ENCODE data around the gene GTSF1L. TPM values are rescaled to one million over a fixed set of nuclear protein-coding genes. Genes with fewer than 3 reads are reported as not detected.

Gene GTSF1L
- polyA plus RNA-seq, 1 experiment: not detected

DNA sequence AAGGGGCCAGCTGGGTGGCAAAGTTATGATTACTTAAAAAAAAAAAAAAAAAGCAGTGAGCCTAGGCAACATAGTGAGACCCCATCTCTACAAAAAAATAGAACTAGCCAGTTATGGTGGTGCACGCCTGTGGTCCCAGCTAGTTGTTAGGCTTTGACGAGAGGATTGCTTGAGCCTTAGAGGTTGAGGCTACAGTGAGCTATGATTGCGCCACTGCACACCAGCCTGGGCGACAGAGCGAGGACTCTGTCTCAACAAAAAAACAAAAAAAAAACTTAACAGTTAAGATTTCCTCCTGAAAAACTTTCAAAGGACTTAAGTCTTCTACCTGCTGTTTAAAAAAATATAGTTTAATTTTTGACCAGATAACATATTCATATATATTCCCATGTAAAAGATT is 2.4 kb downstream of the GTSF1L start:
- Histone ChIP-seq H3K4me3 (ENCODE audit: low read depth, low read length) (no peak overlapping the region), H3K36me3 (ENCODE audit: control insufficient read depth, insufficient read depth, low read length) (no peaks in the 10 kb centered on the region), H3K27me3 (ENCODE audit: control insufficient read depth, insufficient read depth, low read length) (no peaks in the 10 kb centered on the region)
- DNase-seq (ENCODE audit: low read depth): no peak
- TF ChIP-seq, protein P1, sequence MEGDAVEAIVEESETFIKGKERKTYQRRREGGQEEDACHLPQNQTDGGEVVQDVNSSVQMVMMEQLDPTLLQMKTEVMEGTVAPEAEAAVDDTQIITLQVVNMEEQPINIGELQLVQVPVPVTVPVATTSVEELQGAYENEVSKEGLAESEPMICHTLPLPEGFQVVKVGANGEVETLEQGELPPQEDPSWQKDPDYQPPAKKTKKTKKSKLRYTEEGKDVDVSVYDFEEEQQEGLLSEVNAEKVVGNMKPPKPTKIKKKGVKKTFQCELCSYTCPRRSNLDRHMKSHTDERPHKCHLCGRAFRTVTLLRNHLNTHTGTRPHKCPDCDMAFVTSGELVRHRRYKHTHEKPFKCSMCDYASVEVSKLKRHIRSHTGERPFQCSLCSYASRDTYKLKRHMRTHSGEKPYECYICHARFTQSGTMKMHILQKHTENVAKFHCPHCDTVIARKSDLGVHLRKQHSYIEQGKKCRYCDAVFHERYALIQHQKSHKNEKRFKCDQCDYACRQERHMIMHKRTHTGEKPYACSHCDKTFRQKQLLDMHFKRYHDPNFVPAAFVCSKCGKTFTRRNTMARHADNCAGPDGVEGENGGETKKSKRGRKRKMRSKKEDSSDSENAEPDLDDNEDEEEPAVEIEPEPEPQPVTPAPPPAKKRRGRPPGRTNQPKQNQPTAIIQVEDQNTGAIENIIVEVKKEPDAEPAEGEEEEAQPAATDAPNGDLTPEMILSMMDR (IDR thresholded peaks at IDR 0.05; ENCODE audit: insufficient read depth, low read depth, low read length): no peak
- POLR2A ChIA-PET: no interaction called here
- CTCF ChIA-PET: interaction anchor here (0.6 to 1.1 kb wide), 2 partner anchors 26 to 1198 kb away, joined by 3 read pairs; no protein-coding TSS in a partner anchor

DNA sequence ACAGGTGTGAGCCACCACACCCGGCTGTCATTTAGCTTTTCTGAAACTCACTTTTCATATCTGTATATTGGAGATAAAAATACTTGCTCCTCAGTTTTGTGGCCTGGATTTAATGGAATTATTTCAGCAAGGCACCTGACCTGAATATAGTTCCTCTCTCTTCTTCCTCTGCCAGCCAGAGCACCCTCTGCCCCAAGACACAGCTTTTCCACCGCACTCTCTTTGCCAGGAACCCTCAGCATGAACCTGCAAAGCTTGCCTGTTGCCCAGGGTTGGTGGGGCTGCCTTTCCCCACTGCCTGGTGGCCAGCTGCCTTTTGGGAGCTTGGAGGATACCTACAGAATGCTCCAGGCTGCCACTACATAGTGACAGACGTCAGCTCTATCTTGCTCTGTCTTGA is 3.1 kb downstream of the GTSF1L start:
- Histone ChIP-seq H3K27me3 (ENCODE audit: control insufficient read depth, insufficient read depth, low read length) (no peaks in the 10 kb centered on the region), H3K4me3 (ENCODE audit: low read depth, low read length) (no peak overlapping the region), H3K36me3 (ENCODE audit: control insufficient read depth, insufficient read depth, low read length) (no peaks in the 10 kb centered on the region)
- CTCF ChIA-PET: interaction anchor here (1.1 to 1.2 kb wide), 2 partner anchors 13 to 26 kb away, joined by 3 read pairs; no protein-coding TSS in a partner anchor
- no peak for DNase-seq (ENCODE audit: low read depth)
- TF ChIP-seq, protein P1 (IDR thresholded peaks at IDR 0.05; ENCODE audit: insufficient read depth, low read depth, low read length): no peak
- POLR2A ChIA-PET: no interaction called here

DNA sequence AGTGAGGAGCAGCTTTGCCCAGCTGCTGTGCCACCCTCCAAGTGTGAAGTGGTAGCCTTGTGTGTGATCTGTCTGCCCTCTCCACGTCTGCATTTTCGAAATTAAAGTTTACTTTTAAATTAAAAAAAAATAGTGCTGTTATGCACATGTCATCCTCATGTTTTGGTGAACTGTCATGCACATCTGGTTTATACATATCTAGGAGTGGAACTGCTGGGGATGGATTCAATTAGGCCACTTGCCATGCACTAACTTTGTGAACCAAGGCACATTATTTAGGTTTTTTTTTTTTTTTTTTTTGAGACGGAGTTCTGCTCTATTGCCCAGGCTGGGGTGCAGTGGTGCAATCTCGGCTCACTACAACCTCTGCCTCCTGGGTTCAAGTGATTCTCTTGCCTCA is 3.6 kb downstream of the GTSF1L start:
- ChIA-PET POLR2A (no interaction called here), CTCF (interaction anchor here (1.1 to 1.2 kb wide), 2 partner anchors 14 to 27 kb away, joined by 3 read pairs; no protein-coding TSS in a partner anchor)
- H3K36me3 ChIP-seq (ENCODE audit: control insufficient read depth, insufficient read depth, low read length): no peaks in the 10 kb centered on the region
- TF ChIP-seq, protein P1 (IDR thresholded peaks at IDR 0.05; ENCODE audit: insufficient read depth, low read depth, low read length): no peak
- no peaks in the 10 kb centered on the region for H3K27me3 ChIP-seq (ENCODE audit: control insufficient read depth, insufficient read depth, low read length)
- DNase-seq (ENCODE audit: low read depth): peak; percentile 7
- no peak overlapping the region for H3K4me3 ChIP-seq (ENCODE audit: low read depth, low read length)

DNA sequence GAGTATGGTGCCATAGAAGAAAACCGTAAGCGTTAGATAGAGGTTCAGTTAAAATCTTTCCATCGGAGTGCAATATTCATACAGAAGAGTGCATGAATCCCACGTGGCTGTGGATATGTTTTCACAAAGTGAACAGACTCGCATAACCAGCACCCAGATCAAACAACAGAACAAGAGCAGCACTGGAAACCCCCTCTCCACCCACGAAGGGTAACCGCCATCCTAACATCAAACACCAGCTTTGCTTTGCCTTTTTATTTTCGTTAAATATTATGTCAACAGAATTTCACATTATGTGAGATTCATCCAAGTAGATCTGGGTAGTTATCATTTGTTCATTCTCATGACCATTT is 4.7 kb downstream of the GTSF1L start:
- ChIA-PET CTCF (interaction anchor here (0.5 kb wide), 1 partner anchor 15 kb away, joined by 3 read pairs; no protein-coding TSS in a partner anchor), POLR2A (no interaction called here)
- TF ChIP-seq, protein P1 (IDR thresholded peaks at IDR 0.05; ENCODE audit: insufficient read depth, low read depth, low read length): no peak
- no peaks in the 10 kb centered on the region for H3K36me3 ChIP-seq (ENCODE audit: control insufficient read depth, insufficient read depth, low read length)
- H3K4me3 ChIP-seq (ENCODE audit: low read depth, low read length): no peak overlapping the region
- DNase-seq (ENCODE audit: low read depth): no peak
- H3K27me3 ChIP-seq (ENCODE audit: control insufficient read depth, insufficient read depth, low read length): no peaks in the 10 kb centered on the region

DNA sequence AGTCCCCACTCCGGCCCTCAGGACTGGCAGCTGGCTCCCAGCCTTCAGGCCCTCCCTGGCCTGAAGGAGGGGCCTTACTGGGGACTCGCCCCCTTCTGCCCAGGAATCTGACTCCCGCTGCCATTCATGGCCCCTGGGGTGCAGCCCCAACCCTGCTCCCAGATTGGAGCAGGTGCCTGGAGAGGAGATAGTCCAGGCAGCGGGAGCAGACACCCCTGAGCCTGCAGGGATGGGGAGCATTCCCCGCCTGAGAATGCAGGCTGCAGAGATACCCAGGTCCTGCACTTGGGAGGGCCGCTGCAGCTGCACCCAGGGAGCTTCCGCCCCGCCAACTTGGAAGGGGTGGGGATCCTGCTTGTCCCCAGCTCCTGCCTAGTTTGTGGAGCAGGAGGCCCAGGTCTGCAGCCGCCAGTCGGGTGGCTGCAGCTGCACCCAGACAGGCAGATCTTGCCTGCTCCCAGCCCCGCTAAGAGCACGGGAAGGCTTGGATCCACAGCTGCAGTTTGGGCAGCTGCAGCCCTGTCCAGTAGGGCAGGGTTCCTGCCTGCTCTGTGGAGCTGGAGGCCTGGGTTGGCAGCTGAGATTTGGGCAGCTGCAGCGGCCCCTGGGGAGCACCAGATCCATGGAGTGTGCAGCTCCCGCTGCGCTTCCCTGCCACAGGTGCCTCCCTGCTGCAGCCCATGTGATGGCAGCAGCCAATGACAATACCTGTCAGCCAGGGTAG is 5.2 kb downstream of the GTSF1L start:
- Histone ChIP-seq H3K36me3 (ENCODE audit: control insufficient read depth, insufficient read depth, low read length) (no peaks in the 10 kb centered on the region), H3K27me3 (ENCODE audit: control insufficient read depth, insufficient read depth, low read length) (no peaks in the 10 kb centered on the region), H3K4me3 (ENCODE audit: low read depth, low read length) (no peak overlapping the region)
- CTCF ChIA-PET: interaction anchor here (0.5 kb wide), 1 partner anchor 16 kb away, joined by 3 read pairs; no protein-coding TSS in a partner anchor
- no peak for DNase-seq (ENCODE audit: low read depth)
- TF ChIP-seq, protein P1 (IDR thresholded peaks at IDR 0.05; ENCODE audit: insufficient read depth, low read depth, low read length): no peak
- POLR2A ChIA-PET: no interaction called here

Measured in BJ (cell line).